Stimulated activated naive CD8-positive, alpha-beta T cell treated with anti-CD3 and anti-CD28 coated beads, Interleukin-15, Interleukin-2, amounts not matched to agents 100 U/mL and 50 U/mL, for 24 hours (primary cell): ENCODE results near the gene TRABD.
"Not testable (repeated sequence)": the region's sequence is repeated elsewhere in the genome, so short reads cannot be mapped to it uniquely, and the experiment has no call there.

Experiments used
- ATAC-seq: fragments of 150-1000 bp; cut with Tn5 transposase; one replicate; pipeline ENCODE4 v1.10.0; 2021
- DNase-seq: peaks from one replicate; pipeline ENCODE4 v3.0.0; 2021

TRABD gene

DNA sequence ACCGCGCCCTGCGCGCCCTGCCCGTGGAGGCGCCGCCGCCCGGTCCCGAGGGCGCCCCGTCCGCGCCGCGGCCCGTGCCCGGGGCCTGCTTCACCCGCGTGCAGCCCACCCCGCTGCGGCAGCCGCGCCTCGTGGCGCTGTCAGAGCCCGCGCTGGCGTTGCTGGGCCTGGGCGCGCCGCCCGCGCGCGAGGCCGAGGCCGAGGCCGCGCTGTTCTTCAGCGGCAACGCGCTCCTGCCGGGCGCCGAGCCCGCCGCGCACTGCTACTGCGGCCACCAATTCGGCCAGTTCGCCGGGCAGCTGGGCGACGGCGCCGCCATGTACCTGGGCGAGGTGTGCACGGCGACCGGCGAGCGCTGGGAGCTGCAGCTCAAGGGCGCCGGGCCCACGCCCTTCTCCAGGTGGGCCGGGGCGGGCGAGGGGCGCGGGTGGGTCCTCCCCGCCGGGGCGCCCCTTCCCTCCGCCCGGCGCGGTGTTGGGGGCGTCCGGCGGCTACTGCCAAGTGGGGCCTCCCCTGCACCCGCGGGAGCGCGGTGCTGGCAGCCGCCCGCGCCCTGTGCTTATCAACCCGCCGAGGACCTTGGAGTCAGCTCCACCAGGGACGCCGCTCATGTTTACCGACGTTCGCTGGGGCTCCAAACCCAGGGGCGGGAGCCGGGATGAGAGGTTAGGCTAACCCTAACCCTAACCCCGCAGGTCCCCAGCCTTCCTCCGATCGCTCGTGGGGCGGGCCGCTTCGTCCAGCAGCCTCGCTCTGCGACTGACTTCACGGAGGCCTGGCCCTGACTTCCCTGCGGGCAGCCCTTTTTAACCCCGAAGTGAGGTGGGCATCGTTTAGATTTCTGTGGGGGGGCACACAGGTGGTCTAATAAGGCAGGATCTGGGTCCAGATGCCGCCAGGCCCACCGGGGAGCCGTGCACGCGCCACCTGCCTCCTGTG is 15.7 kb downstream of the TRABD start:
- no peak for DNase-seq
- peak; percentile 28 for ATAC-seq

DNA sequence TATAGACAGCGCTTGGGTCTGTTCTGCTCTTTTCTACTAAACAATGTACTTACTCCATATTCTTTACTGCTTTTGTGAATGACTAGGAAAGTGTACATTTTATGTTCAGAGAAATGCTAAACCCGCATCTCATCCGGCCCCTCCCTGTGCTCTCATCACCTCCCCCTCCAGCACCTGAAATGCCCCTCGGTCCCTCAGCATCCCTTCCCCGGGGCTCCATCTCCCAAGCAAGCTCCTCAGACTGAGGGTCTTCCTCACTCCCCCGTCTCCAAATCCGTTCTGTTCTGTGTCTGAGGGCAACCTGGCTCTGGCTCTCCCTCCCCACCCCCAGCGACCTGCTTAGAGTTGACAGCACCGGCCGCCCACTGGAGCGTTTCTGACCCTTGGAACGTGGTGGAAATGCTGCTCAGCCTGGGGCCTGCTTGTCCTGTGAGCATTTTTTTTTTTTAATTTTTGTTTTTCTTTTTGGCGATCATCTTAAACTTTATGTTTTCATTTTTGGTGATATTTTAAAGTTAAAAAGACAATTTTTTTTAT is 16.5 kb downstream of the TRABD start:
- DNase-seq (no peak), ATAC-seq (no peak)

DNA sequence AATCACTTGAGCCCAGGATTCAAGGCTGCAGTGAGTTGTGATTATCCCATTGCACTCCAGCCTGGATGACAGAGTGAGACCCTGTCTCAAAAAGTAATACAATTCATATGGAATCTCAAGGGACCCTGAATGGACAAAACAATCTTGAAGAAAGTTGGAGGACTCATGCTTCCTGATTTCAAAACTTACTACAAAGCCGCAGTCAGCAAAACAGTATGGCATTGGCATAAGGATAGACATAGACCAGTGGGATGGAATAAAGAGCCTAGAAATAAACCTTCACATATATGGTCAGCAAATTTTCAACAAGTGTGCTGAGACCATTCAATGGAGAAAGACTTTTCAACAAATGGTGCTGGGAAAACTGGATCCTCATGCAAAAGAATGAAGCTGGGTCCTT is 17.6 kb downstream of the TRABD start:
- ATAC-seq: no peak
- DNase-seq: no peak

DNA sequence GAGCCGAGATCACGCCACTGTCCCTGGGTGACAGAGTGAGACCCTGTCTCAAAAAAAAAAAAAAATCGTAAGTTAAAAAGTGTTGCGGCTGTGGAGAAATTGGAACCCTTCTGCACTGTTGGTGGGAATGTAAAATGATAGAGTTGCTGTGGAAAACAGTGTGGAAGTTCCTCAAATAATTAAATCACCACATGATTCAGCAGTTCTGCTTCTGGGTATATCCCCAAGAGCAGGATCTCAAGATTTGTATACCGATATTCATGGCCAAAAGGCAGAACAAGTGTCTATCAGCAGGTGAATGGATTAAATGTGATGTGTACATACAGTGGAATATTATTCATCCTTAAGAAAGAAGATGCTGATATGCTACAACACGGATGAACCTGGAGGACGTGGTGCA is 18.9 kb downstream of the TRABD start:
- no peak for DNase-seq
- no peak for ATAC-seq

DNA sequence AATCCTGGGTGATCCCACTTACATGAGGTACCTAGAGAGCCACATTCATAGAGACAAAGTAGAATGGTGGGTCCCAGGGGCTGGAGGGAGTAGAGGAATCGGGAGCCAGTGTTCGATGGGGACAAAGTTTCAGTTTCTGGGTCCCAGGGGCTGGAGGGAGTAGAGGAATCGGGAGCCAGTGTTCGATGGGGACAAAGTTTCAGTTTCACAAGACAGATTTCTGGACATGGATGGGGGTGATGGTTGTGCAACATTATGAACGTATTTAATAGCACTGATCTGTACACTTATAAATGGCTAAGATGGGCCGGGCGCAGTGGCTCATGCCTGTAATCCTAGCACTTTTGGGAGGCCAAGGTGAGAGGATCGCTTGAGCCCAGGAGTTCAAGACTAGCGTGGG is 19.3 kb downstream of the TRABD start:
- ATAC-seq, DNase-seq: not testable (repeated sequence)

DNA sequence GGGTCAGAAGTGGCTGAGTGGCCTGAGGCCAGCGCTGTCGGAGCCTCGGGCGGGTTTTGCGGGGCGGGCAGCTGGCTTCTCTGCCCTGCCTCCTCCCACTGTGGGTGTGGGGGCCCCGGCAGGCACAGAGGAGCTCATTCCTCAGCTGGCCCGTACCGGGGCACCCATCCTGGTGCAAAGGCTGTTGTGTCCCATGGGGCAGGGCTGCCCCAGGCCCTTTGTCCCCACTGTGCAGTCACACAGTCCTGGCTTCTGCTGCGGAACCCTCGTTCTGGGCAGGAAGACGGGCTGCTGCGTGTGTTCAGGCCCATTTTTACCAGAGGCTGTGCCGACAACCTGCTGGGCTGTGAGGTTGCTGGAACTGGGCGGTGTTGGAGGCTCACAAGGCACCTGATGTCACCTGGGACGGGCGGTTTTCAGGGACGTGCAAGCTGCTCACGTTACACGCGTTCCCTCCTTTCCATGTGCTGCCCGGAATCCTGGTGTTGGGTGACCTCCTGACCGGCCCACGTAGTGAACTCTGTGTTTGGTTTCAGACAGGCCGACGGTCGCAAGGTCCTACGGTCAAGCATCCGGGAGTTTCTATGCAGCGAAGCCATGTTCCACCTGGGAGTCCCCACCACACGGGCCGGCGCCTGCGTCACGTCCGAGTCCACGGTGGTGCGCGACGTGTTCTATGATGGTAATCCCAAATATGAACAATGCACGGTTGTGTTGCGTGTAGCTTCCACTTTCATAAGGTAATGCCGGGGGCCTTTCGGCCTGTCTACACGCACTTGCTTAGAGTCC is 20.3 kb downstream of the TRABD start:
- DNase-seq (no peak), ATAC-seq (no peak)

DNA sequence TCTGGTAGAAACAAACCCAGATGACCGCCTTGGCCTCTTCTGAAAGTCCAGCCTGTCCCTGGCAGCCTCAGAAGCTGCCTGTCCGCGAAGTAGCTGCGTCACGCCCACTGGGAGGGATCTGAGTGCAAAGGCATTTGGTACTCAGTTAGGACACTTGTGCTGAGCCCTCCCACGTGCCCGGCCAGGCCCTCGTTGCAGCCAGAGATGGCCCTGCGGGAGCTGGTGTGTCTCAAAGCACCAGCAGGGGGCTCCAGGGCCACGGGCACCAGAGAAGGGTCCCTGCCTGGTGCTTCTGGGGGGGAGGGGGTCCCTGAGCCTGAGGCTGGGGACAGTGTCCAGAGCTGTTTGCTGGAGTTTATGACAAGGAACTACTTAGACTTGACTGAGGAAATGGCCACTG is 20.9 kb downstream of the TRABD start:
- DNase-seq: no peak
- ATAC-seq: no peak

DNA sequence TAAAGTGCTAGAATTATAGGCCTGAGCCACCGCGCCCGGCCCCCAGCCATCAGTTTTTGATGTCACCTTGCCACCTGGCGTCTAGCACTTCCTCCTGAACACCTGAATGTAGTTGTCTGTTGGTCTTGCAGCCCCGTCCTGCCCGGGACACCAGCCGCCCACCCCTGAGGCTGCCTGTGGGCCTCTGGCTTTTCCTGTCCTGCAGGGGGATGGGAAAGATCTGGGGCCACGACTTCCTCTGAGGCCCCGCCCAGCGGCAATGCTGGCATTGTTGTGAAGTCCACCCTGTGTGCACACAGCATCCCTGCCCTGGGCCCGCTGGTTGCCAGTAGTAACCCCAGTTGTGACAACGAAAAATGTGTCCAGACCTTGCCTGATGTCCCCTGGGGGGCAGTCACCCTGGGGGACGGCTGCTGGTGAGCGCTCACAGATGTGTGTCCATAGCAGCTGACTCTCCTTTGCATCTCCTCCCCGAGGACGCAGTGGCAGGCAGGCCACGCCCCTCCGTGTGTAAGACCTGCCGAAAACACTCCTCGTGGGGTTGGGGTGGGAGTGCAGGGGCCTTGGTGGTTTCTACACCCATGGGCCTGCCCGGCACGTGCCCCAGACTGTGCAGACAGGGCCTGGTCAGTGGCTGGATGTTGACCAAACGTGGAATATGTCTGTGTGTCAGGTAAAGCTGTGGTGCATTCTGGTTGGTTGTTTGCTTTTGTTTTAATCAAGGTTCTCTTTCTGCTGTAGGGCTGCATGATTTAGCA is 21.8 kb downstream of the TRABD start:
- no peak for DNase-seq
- no peak for ATAC-seq

DNA sequence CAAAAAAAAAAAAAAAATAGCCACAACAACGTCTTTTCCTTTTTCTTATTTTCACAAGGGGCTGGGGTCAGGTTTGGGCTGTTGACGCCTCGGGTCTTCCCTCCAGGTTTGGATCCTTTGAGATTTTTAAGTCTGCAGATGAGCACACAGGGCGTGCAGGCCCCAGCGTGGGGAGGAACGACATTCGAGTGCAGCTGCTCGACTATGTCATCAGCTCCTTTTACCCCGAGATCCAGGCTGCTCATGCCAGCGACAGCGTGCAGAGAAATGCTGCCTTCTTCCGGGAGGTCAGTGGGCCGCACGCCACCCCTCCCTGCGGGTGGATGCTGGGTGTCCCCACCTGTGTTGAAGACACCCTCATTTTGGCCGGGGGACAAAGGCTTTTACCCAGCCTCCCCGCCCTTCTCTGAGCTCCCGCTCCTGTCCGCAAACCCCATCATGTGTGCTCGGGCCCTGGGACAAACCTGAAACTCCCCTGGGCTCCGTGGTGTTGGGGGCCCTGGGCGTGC is 22.8 kb downstream of the TRABD start:
- no peak for ATAC-seq
- no peak for DNase-seq

DNA sequence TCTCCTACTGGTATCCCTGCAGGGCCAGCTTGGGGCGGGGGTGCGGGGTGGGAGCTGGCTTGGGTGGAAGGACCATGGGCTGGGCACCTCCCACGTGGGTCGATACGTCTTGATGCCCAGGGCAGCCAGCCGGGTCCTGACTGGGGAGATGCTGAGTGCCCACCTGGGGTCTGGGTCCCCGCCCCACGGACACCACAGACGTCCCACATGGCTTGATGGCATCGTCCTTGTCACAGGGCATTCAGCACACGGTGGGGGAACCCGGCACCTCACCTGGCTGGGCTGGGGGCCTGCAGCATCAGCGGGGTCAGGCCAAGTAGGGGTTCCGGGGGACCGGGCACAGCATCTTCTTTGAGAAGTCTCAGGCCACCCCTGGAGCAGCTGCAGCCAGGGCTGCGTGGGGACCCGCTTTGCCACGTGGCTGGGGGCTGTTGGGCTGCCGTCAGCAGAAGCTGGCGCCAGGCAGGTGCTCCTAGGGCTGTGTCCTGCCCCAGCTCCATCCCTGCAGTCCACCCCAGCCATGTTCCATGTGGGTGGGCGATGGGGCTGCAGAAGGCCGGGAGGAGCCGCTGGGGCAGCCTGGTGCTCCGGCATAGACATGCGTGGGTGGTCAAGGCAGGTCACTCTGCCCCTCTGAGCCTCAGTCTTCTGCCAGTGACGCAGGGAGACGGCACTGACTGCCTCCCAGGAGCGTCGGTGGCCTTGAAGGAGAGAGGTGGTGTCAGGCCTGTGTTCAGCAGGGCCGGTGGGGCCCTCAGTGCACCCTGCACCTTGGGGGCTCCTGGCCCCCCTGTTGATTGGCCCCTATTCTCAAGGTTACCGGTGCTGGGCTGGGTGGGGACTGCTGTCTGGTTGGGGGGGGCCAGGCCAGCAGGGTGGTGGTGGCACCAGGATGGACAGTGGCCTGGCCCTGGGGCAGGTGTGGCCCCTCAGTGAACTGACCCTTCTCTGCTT is 23.5 kb downstream of the TRABD start:
- ATAC-seq (peak; percentile 29), DNase-seq (no peak)

DNA sequence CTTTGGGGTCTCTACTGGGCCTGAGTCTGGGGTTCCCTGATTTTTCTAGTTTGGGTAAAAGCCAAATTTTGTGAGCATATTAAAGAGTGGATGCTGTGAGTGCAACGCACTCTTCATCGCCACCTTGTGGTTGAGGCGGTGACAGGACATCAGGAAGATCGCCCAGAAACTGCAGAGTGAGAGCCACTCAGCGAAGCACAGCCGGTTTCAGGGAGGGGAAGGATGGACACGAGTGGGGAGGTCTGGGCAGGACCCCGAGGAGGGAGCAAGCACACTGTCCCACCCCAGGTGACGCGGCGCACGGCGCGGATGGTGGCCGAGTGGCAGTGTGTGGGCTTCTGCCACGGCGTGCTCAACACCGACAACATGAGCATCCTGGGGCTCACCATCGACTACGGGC is 24.2 kb downstream of the TRABD start:
- peak; percentile 77 for DNase-seq
- ATAC-seq: peak; percentile 55

DNA sequence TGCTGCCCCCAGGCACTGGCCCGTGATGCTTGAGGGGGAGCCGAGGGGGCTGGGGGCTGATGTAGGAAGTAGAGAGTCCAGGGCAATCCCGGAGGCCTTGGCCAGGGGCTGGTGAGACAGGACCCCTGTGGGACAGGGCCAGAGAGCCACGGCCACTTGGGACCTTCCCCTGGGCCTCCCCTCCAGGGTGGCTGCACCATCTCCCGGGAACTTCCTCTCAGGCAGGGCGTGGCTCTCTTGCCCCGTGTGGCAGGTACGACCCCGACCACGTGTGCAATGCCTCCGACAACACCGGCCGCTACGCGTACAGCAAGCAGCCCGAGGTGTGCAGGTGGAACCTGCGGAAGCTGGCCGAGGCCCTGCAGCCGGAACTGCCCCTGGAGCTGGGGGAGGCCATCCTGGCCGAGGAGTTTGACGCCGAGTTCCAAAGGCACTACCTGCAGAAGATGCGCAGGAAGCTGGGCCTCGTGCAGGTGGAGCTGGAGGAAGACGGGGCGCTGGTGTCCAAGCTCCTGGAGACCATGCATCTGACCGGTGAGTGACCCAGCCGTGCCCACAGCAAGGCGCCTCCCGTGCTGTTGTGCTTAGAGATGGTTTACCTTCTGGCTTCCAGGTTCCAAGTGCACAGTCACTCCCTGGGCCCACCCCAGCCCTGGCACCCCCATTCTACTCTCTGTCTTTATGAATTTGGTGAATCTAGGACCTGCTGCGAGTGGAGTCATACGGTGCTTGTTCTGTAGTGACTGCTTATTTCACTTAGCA is 24.8 kb downstream of the TRABD start:
- DNase-seq: no peak
- no peak for ATAC-seq

DNA sequence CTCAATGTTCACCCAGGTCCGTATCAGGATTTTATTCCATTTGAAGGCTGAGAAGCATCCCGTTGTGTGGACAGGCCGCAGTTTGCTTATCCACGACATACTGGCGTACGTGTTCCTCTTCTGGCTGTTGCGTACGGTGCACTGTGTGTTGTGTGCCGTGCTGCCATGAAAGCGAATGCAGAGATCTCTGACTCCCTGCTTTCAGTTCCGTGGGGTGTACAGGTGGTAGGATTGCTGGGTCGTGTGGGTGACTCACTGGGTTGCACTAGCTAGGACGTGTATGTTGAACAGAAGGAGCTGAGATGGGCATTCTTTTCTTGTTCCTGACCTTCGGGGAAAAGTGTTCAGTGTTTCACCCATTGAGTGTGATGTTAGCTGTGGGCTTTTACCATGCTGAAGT is 25.4 kb downstream of the TRABD start:
- DNase-seq (no peak), ATAC-seq (no peak)

DNA sequence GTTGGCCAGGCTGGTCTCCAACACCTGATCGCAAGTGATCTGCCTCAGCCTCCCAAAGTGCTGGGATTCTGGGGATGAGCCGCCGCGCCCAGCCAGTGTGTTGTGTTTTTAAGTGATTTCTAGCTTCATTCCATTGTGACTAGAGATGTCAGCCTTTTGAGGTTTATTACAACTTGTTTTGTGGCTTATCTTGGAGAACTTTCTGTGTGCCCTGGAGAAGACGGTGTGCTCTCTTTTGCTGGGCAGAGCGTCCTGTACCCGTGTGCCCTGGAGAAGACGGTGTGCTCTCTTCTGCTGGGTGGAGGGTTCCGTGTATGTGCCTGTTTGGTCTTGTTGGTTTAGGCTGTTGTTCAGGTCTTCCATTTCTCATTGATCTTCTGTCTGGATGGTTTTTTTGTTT is 27.6 kb downstream of the TRABD start:
- ATAC-seq: no peak
- DNase-seq: no peak

DNA sequence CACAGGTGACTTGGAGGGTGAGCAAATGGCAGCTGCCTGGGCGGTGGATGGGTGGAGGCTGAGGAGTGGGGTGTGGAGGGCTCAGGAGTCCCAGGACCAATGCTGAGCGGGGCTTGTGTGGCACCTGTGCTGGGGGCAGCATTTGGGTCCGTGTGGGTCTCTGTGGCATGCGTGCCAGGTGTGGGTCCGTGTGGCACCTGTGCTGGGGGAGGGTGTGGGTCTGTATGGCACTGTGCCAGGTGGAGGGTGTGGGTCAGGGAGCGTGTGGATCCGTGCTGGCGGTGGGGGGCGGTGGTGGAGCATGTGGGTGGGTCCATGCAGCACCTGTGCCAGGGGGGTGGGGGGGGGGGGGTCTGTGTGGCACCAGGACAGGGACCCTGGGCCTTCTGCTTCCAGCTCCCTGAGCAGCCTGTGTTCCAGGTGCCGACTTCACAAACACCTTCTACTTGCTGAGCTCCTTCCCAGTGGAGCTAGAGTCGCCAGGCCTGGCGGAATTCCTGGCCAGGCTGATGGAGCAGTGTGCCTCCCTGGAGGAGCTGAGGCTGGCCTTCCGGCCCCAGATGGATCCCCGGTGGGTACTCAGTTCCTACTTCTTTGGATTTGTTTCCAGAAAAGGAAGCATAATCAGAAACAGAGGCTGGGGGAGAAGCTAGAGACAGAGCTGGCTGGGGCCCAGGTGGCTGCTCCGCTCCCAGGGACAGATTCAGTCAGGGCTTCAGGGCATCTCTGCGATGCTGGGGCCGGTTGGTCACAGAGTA is 29.8 kb downstream of the TRABD start:
- DNase-seq (no peak), ATAC-seq (no peak)

DNA sequence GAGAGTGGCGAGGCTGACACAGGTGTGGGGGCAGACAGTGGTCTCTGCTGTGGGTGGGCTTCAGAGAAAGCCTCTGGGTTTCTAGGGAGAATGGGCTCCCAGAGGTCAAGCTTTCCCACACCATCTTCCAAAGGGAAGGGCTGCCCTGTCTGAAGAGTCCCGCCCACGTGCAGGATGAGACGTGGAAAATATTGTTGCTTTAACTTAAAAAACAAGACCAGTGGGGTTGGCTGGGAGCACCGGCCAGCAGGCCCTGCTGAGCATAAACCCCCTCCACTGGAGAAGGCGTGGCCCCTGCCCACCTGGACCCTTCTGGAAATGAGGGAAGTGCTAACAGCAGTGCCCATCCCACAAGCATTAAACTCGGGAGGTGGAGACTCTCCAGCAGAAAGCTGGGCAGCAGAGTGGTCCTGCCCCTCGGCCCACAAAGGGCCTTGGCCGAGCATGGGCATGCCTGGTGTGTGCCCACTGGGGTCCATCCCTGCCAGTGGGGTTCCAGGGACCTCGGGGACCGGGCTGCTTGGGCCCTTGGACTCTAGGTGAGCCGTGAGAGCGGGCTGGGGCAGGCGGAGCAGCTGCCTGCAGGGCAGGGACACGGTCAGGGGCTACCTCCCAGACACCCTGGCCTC is 30.5 kb downstream of the TRABD start:
- DNase-seq: no peak
- no peak for ATAC-seq

DNA sequence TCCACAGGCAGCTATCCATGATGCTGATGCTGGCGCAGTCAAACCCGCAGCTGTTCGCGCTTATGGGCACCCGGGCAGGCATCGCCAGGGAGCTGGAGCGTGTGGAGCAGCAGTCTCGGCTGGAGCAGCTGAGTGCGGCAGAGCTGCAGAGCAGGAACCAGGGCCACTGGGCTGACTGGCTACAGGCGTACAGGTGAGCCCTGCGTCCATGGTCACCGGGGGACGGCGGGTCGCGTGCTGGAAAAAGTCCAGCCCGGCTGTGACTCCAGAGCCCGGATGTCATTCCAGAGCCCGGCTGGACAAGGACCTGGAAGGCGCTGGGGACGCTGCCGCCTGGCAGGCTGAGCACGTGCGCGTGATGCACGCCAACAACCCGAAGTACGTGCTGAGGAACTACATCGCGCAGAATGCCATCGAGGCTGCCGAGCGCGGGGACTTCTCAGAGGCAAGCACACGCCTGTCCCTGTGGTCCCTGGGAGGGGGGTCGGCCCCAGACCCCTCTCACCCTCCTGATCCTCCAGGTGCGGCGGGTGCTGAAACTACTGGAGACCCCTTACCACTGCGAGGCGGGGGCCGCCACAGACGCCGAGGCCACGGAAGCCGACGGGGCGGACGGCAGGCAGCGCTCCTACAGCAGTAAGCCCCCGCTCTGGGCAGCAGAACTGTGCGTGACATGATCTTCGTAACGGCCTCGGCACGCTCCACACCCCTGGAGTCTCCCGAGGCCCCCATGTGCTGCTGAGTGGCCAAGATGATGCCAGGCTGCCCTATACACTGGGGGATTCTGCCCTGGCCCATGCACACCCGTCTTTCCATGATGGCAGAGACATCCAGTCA is 31.2 kb downstream of the TRABD start:
- ATAC-seq: no peak
- no peak for DNase-seq

DNA sequence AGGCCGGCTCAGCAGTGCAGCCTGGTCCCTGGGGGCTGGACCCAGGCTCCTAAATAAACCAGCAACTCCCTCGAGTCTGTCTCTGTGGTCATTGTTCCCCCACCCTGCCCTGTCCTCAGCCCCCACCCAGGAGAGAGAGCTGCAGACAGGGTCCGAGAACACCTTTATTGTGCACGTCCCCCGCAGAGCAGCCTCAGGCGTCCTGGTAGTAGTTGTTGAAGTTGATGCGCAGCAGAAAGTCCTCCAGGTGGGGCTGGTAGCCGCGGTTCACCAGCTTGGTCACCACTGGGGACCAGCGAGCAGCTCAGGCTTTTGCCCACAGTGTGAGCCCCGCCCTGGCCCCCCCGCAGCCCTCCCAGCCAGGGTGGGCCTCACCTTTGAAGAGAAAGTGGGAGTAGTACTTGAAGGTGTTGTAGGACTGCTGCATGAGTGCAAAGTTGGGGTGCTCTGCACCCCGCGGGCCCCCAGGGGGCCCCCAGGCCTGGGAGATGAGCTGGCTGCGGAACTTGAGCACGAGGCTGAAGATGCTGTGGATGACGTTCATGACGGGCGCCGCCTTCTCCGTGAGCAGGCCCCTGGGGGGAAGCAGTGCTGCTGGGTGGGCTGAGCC is 31.9 kb downstream of the TRABD start:
- ATAC-seq (no peak), DNase-seq (no peak)
